HG03457 (cell line): ENCODE data around the gene BABAM2.

Source experiments
- ATAC-seq: cut with Tn5 transposase; IDR thresholded peaks from one replicate; pipeline ENCODE4 v1.9.1; 2021; ENCODE audit warnings: moderate number of reproducible peaks; ENCODE audit not compliant: unreplicated experiment

BABAM2 gene

GRCh38 chr2:28150994-28151393, 260.5 kb downstream of the BABAM2 start:
- ATAC-seq = no peak

GRCh38 chr2:28152585-28153280, 262.2 kb downstream of the BABAM2 start:
- no peak for ATAC-seq

GRCh38 chr2:28153851-28154250, 263.3 kb downstream of the BABAM2 start:
- ATAC-seq = no peak

GRCh38 chr2:28155086-28155485, 264.6 kb downstream of the BABAM2 start:
- ATAC-seq = no peak

- ATAC-seq = no peak
Observed at GRCh38 chr2:28155627-28156026, 265.1 kb downstream of the BABAM2 start.

GRCh38 chr2:28158791-28159190, 268.3 kb downstream of the BABAM2 start:
- no peak for ATAC-seq

GRCh38 chr2:28160986-28161425, 270.5 kb downstream of the BABAM2 start:
- ATAC-seq = no peak

GRCh38 chr2:28161466-28161865, 270.9 kb downstream of the BABAM2 start:
- no peak for ATAC-seq

GRCh38 chr2:28162564-28162963, 272.0 kb downstream of the BABAM2 start:
- no peak for ATAC-seq

GRCh38 chr2:28163028-28163427, 272.5 kb downstream of the BABAM2 start:
- ATAC-seq = no peak

GRCh38 chr2:28163627-28164279, 273.2 kb downstream of the BABAM2 start:
- ATAC-seq = no peak

- ATAC-seq = no peak
Observed at GRCh38 chr2:28164280-28164801, 273.8 kb downstream of the BABAM2 start.

- no peak for ATAC-seq
Observed at GRCh38 chr2:28165087-28165635, 274.6 kb downstream of the BABAM2 start.

GRCh38 chr2:28166956-28167355, 276.4 kb downstream of the BABAM2 start:
- no peak for ATAC-seq

- ATAC-seq = no peak
Observed at GRCh38 chr2:28168376-28168775, 277.8 kb downstream of the BABAM2 start.

- ATAC-seq = no peak
Observed at GRCh38 chr2:28169492-28169891, 279.0 kb downstream of the BABAM2 start.

GRCh38 chr2:28172114-28172898, 281.8 kb downstream of the BABAM2 start:
- no peak for ATAC-seq

- ATAC-seq = no peak
Observed at GRCh38 chr2:28173377-28173776, 282.8 kb downstream of the BABAM2 start.

- no peak for ATAC-seq
Observed at GRCh38 chr2:28174211-28174610, 283.7 kb downstream of the BABAM2 start.

GRCh38 chr2:28175028-28175427, 284.5 kb downstream of the BABAM2 start:
- ATAC-seq = no peak

- no peak for ATAC-seq
Observed at GRCh38 chr2:28178946-28179345, 288.4 kb downstream of the BABAM2 start.
